Upper lobe of left lung (tissue), 6 donors: ENCODE results near the gene PHF21B. TPM values are rescaled to one million over a fixed set of nuclear protein-coding genes. Genes with fewer than 3 reads are reported as not detected.

Experiments used
- ATAC-seq, 2 donors: fragments of 200-7000 bp; cut with Tn5 transposase; one replicate each; pipeline ENCODE4 v1.9.1; 2022; ENCODE audit warnings: mild to moderate bottlenecking in 2 of 2, moderate library complexity in 2 of 2; ENCODE audit not compliant: low FRiP score in 2 of 2
- DNase-seq, 2 donors: peaks; one replicate each; pipeline ENCODE4 v3.0.0-alpha.2; 2019 to 2020
- H3K27ac ChIP-seq, 4 donors: fragments of 200-600 bp; sonication (generic); one replicate each; pipeline ENCODE4 v1.5.1; 2016 to 2019
- H3K27me3 ChIP-seq, 4 donors: fragments of 200-600 bp; sonication (generic); one replicate each; pipeline ENCODE4 v1.5.1; 2017 to 2019
- H3K36me3 ChIP-seq, 4 donors: fragments of 200-600 bp; sonication (generic); one replicate each; pipeline ENCODE4 v1.5.1; 2016 to 2019
- H3K4me1 ChIP-seq, 4 donors: fragments of 200-600 bp; sonication (generic); one replicate each; pipeline ENCODE4 v1.5.1; 2018 to 2019
- H3K4me3 ChIP-seq, 4 donors: fragments of 200-600 bp; sonication (generic); one replicate each; pipeline ENCODE4 v1.5.1; 2017 to 2019; ENCODE audit warnings: mild to moderate bottlenecking in 2 of 4, moderate library complexity in 1 of 4
- H3K9me3 ChIP-seq, 4 donors: fragments of 200-600 bp; sonication (generic); one replicate each; pipeline ENCODE4 v1.5.1; 2018 to 2019
- CTCF ChIP-seq, 6 experiments: fragments of 450-650 bp in 4 of 6; fragments of 200-600 bp in 2 of 6; sonication (generic) in 2 of 6; IDR thresholded peaks; one replicate each; pipeline ENCODE4 v1.5.1; 2016 to 2019; ENCODE audit warnings: antibody characterized with exemption in 6 of 6
- EP300 ChIP-seq, 4 donors: sonication (generic); formaldehyde crosslinking; IDR thresholded peaks; one replicate each; pipeline ENCODE4 v1.5.1; 2017; ENCODE audit warnings: antibody characterized with exemption in 4 of 4, control low read depth in 2 of 4
- POLR2A ChIP-seq, 4 donors: fragments of 450-650 bp; IDR thresholded peaks; one replicate each; pipeline ENCODE4 v1.5.1; 2016 to 2017; ENCODE audit warnings: antibody characterized with exemption in 4 of 4, mild to moderate bottlenecking in 2 of 4
- POLR2AphosphoS5 ChIP-seq, 2 donors: sonication (generic); formaldehyde crosslinking; IDR thresholded peaks; one replicate each; pipeline ENCODE4 v1.5.1; 2017; ENCODE audit warnings: antibody characterized with exemption in 2 of 2
- WGBS, 2 donors: methylation state at CpG; one replicate each; pipeline ENCODE4 v1.1.5; 2017 to 2018; 5-methylcytosine and 5-hydroxymethylcytosine counted together
- total RNA-seq, 6 donors: library from RNA; depleted of rRNA in 4 of 6; stranded (reverse); fragments of >200 nt in 4 of 6; gene quantifications; one replicate each; pipeline versions ENCODE4 v1.1.0 to v1.2.1, GENCODE V29; 2016 to 2021
- donor health status: DM: no; HTN: no; CAD: no; lungs with moderate emphysema.
- donor health status: DM: no; HTN: yes; CAD: no; lungs with severe emphysema.

The PHF21B gene
- total RNA-seq, 6 donors from 2014 or later: 0.06 to 0.24 TPM; not detected in 4

- Histone ChIP-seq H3K27ac (no peak overlapping the region), H3K27me3 (no peaks in the 10 kb centered on the region), H3K4me3 (no peak overlapping the region), H3K36me3 (no peaks in the 10 kb centered on the region), H3K4me1 (no peaks in the 10 kb centered on the region), H3K9me3 (no peaks in the 10 kb centered on the region)
- ATAC-seq (no peak), DNase-seq (no peak)
- no peak for TF ChIP-seq POLR2A (IDR thresholded peaks at IDR 0.05)
- no peak for TF ChIP-seq POLR2AphosphoS5 (IDR thresholded peaks at IDR 0.05)
- no peak for TF ChIP-seq CTCF (IDR thresholded peaks at IDR 0.05)
- TF ChIP-seq EP300 (IDR thresholded peaks at IDR 0.05): no peak
- WGBS, 2 donors: 67 to 94% methylated on average over 2 to 5 of the region's 7 CpGs
Observed at GRCh38 chr22:44942056-44942455, 67.7 kb downstream of the PHF21B start.

DNA sequence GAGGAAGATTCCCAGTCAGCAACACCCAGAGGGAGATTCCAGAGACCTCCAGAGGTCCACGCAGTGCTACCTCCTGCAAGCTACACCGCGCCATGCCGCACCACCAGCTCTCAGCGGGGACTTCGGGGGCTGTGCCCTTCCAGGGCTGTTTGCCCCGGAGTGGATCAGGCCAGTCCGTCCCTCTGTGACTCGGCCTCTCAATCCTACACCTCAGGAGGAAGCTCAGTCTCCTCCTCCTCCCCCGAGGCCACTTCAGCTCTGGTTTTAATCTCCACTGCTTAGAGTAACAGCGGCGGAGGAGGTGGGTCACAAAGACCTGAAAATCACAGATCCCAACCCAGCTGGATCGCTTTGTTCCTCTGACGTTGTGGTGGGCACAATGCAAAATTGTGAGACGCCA, 68.6 kb downstream of the PHF21B start:
- DNase-seq (no peak), ATAC-seq (no peak)
- WGBS, 2 donors: 65 to 69% methylated on average over 14 to 15 of the region's 15 CpGs
- H3K27ac ChIP-seq: no peak overlapping the region
- no peaks in the 10 kb centered on the region for H3K36me3 ChIP-seq
- no peak overlapping the region for H3K4me3 ChIP-seq
- no peaks in the 10 kb centered on the region for H3K27me3 ChIP-seq
- H3K9me3 ChIP-seq: no peaks in the 10 kb centered on the region
- H3K4me1 ChIP-seq: no peaks in the 10 kb centered on the region
- TF ChIP-seq EP300 (IDR thresholded peaks at IDR 0.05) (no peak), POLR2AphosphoS5 (IDR thresholded peaks at IDR 0.05) (no peak)

- ATAC-seq (no peak), DNase-seq (no peak)
- H3K36me3 ChIP-seq: no peaks in the 10 kb centered on the region
- H3K4me3 ChIP-seq: no peak overlapping the region
- no peaks in the 10 kb centered on the region for H3K27me3 ChIP-seq
- no peaks in the 10 kb centered on the region for H3K4me1 ChIP-seq
- H3K27ac ChIP-seq: no peak overlapping the region
- no peaks in the 10 kb centered on the region for H3K9me3 ChIP-seq
- 72 to 78% methylated on average over 10 to 11 of the region's 11 CpGs for WGBS, 2 donors
- TF ChIP-seq POLR2AphosphoS5 (IDR thresholded peaks at IDR 0.05): no peak
- TF ChIP-seq EP300 (IDR thresholded peaks at IDR 0.05): no peak
- TF ChIP-seq CTCF (IDR thresholded peaks at IDR 0.05): no peak
- no peak for TF ChIP-seq POLR2A (IDR thresholded peaks at IDR 0.05)
Observed at GRCh38 chr22:44940130-44940529, 69.7 kb downstream of the PHF21B start.

DNA sequence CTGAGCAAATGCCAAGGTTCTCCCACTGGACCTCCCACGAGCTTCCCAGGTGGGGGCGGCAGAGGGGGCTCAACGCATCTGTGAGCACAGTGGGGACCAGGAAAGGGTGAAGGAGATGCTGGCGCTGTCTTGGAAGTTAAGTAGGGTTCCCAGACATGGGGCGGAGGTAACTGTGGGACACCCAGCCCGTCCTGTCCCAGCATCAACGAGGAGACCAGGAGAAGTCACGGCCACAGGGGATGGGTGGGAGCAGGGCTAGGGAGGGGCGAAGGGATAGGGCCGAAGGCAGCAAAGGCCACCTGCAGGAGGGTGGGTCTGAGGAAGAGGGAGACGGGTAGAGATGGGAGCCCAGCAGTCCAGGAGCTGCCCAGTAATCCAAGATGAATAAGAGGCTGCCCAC, 70.4 kb downstream of the PHF21B start:
- Histone ChIP-seq H3K9me3 (no peaks in the 10 kb centered on the region), H3K27ac (no peak overlapping the region), H3K4me1 (no peaks in the 10 kb centered on the region), H3K27me3 (no peaks in the 10 kb centered on the region), H3K4me3 (no peak overlapping the region), H3K36me3 (no peaks in the 10 kb centered on the region)
- TF ChIP-seq CTCF (IDR thresholded peaks at IDR 0.05) (no peak), EP300 (IDR thresholded peaks at IDR 0.05) (no peak), POLR2AphosphoS5 (IDR thresholded peaks at IDR 0.05) (no peak), POLR2A (IDR thresholded peaks at IDR 0.05) (no peak)
- 74 to 80% methylated on average over 8 to 11 of the region's 11 CpGs for WGBS, 2 donors
- DNase-seq (no peak), ATAC-seq (no peak)

- ATAC-seq (no peak), DNase-seq (no peak)
- no peak overlapping the region for H3K4me3 ChIP-seq
- no peaks in the 10 kb centered on the region for H3K36me3 ChIP-seq
- no peaks in the 10 kb centered on the region for H3K27me3 ChIP-seq
- H3K27ac ChIP-seq: no peak overlapping the region
- H3K9me3 ChIP-seq: no peaks in the 10 kb centered on the region
- TF ChIP-seq CTCF (IDR thresholded peaks at IDR 0.05) (no peak), POLR2A (IDR thresholded peaks at IDR 0.05) (no peak), POLR2AphosphoS5 (IDR thresholded peaks at IDR 0.05) (no peak), EP300 (IDR thresholded peaks at IDR 0.05) (no peak)
- H3K4me1 ChIP-seq: no peaks in the 10 kb centered on the region
- 57 to 62% methylated on average over 12 to 14 of the region's 14 CpGs for WGBS, 2 donors
Observed at GRCh38 chr22:44938886-44939285, 70.9 kb downstream of the PHF21B start.
